HG03575 (cell line): Measurements from ENCODE around the gene DGKH.
"Not testable (repeated sequence)": the region's sequence is repeated elsewhere in the genome, so short reads cannot be mapped to it uniquely, and the experiment has no call there.

Source experiments
- ATAC-seq: cut with Tn5 transposase; IDR thresholded peaks from one replicate; pipeline ENCODE4 v1.9.1; 2021; ENCODE audit not compliant: unreplicated experiment, insufficient number of reproducible peaks, low FRiP score; ENCODE audit errors: extremely low read depth

DGKH gene

DNA sequence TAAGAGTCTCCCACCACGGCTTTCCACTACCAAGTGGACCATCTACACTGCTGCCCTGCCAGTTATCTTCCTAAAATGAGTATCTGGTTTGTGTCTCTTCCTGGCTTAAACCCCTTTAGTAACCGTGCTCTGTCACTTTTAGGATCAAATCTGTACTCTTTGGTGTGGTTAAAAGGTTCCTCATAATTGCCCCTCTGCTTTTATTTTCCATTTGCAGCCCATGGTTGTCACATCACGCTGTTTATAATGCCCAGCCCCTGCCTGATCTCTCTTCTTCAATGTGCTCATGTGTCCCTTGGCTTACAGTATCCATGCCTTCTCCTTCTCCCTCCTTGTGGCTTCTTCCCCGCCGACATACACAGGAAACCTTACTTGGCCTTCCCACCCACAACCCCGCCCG lies 100.1 kb downstream of the DGKH start:
- no peak for ATAC-seq

DNA sequence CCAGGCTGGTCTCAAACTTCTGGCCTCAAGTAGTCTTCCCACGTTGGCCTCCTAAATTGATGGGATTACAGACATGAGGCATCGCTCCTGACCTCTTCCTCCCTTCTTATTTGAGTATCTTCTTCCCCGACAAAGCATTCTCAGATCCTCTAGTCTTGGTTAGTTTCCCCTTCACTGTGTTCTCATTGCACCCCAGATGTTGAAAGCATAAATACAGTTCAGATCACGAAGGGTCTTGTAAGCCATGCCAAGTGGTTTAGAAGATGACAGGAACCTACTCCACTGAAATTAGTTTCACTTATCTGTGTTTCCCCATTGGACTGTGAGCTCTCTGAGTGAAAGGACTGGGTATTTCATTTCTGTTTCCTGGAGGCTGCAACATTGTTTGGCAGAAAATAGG lies 100.7 kb downstream of the DGKH start:
- ATAC-seq, result no peak

DNA sequence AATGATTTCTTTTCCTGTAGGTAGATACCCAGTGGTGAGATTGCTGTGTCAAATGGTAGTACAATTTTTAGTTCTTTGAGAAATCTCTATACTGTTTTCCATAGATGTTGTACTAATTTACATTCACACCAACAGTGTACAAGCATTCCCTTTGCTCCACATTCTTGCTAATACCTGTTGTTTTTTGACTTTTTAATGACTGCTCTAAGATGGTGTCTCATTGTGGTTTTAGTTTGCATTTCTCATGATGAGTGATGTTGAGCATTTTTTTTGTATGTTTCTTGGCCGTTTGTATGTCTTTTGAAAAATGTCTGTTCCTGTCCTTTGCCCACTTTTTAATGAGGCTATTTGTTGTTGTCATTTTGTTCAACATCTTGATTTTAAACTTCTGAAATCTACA lies 103.3 kb downstream of the DGKH start:
- ATAC-seq, result no peak

DNA sequence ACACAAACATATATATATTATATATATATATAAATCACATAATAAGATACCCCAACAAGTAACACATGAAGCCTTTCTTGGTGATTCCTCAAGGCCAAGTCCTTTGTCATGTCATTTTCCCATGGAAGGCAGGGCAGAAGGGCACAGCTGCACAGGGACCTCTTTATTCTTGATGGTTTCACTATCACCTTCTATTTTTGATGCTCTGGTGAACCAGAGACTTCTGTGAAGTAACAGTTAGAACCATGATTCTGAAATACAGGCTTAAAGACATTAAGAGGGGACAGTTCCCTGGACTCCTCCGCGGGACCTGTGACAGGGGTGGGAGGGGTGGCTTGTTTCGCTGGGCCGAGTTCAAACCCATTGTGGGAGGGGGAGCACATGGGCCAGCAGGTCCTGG lies 104.0 kb downstream of the DGKH start:
- ATAC-seq, result no peak

DNA sequence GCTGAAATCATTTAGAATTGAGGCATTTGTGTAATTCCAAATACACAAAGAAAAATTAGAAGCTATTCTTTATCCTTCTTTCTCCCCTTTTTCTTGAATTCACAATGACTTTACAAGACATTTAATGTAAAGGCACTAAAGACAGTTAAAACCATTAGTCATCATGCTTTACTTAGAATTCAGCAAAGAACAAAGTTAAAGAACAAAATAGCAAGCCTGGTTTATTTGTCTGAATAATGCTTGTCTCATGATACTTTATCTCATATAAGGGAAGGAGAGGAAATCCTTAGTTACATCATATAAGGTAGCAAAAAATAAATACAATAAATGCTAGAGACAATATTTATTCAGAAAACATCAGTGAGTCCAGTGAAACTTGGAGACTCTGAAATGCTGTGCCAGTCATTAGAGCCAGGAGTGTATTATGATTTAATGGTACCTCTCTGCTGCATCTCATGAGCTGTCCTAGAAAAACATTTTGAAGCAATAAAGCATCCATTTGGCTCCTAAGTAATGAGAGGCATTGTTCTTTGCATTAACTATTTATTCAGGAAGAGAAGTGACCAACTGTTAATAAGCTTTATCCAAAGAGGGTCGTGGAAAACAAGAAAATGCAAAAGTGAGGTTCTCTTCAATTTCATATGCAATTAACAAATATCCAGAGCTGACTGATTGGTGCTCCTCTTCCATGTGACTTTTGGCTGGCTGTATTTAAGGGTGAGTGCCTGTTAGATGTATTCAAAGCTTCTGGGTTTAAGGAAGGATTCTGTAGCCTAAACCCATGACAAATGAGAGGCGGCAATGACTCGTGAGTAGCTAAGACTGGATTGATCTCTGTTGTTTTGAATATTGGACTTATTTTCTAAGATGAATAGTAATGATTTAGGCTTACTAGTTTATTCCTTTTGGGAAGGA lies 105.0 kb downstream of the DGKH start:
- no peak for ATAC-seq

DNA sequence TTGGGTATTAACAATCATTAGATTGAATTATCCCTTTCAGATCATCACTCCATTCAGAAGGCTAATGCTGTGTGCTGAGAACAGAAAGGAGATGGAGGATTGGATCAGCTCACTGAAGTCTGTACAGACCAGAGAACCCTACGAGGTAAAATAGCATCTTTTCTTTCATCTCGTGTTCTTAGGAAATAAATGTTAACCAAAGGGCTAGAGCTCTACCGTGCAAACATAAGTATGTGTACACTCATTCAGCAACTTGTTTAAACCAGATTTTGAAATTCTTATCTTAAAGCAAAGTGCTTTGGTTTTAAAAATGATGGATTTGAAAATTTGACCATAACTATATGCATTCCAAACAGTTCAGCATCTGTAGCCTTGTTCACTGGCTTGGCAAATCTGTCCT lies 106.8 kb downstream of the DGKH start:
- no peak for ATAC-seq

DNA sequence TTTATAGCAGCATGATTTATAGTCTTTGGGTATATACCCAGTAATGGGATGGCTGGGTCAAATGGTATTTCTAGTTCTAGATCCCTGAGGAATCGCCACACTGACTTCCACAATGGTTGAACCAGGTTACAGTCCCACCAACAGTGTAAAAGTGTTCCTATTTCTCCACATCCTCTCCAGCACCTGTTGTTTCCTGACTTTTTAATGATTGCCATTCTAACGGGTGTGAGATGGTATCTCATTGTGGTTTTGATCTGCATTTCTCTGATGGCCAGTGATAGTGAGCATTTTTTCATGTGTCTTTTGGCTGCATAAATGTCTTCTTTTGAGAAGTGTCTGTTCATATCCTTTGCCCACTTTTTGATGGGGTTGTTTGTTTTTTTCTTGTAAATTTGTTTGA lies 114.9 kb downstream of the DGKH start:
- ATAC-seq, result not testable (repeated sequence)

DNA sequence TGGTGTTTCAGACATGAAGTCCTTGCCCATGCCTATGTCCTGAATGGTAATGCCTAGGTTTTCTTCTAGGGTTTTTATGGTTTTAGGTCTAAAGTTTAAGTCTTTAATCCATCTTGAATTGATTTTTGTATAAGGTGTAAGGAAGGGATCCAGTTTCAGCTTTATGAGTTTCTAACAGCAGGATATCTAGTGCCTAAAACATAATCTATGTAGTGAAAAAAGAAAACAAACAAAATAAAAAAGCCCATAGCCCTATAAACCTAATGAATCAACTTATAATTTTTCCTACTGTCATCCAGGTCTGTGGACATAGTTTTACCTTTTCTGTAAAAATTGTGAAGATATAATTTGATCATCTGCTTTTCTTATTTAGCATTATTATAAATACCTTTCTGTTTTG lies 115.5 kb downstream of the DGKH start:
- ATAC-seq, result not testable (repeated sequence)

DNA sequence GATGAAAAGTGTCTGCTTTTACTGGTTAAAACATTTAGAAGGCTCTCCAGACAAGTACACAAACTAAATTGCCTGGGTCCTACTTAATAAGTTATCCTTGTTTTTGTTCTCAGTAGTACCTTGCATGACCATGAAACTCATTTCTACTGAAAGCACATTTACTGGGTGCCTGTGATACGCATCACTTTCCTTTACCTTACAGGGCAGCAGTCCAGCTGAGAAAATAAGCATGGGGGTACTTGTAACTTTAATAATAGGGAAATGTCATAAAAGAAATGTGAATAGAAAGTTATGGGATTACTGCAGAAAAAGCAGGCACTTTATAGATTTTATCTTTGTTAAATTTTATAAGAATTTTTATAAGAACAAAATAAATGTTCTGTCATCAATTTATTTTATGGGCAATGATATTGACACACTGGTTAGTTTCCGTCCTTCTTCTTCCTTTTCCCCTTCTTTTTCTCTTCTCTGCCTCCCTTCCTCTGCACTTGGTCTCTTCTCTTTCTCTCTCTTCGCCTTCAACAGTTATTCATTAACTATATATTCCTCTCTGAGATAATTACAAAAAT lies 116.2 kb downstream of the DGKH start:
- no peak for ATAC-seq

DNA sequence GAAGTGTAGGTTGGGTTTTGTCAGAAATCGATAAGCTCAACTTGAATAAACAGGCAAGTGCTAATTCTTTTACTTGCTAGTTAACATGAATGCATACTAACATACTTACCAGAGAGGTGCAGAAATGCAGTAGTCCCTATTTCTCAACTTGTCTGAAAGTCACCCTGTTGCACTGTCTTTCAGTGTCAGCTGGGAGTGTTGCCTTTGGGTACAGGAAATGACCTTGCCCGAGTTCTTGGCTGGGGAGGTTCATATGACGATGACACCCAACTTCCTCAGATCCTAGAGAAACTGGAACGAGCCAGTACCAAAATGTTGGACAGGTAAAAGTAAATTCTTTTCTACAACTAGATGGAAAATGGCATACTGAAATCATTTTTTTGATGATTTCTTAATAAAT lies 120.0 kb downstream of the DGKH start:
- no peak for ATAC-seq

DNA sequence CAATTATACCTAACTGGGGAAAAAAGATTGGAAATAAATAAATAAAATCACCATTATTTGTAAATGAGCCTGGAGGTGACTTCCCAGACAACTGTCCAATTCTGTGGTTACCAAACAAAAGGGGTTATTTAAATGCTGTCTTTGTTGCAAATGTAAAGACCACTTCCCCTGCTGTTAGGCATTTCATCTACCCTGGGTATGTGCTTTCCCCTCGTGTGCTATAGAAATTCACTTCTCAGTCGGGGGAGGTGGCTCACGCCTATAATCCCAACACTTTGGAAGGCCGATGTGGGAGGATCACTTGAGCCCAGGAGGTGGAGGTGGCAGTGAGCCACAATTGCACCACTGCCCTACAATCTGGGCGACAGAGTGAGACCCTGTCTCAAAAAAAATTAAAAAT lies 121.6 kb downstream of the DGKH start:
- no peak for ATAC-seq

DNA sequence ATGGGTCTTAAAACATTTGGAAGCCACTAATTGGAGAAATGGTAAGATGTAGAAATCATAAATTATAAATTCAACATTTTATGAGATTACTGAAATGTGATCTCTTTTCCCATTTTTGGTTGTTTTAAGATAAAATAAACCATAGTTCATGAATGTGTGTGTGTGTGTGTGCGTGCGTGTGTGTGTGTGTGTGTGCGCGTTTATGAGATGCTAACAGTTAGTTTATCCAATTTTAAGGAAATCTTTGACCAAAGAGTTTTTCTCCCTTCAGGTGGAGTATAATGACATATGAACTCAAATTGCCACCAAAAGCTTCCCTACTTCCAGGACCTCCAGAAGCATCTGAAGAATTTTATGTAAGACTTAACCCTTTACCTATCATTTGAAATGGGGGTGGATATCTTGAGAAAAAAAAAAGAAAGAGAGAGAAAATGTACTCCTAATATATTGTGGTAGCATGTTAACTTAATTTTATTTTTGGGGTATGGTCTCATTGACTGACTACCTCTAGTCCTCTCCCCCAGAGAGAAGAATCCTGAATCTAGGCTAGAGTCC lies 125.4 kb downstream of the DGKH start:
- ATAC-seq, result no peak

DNA sequence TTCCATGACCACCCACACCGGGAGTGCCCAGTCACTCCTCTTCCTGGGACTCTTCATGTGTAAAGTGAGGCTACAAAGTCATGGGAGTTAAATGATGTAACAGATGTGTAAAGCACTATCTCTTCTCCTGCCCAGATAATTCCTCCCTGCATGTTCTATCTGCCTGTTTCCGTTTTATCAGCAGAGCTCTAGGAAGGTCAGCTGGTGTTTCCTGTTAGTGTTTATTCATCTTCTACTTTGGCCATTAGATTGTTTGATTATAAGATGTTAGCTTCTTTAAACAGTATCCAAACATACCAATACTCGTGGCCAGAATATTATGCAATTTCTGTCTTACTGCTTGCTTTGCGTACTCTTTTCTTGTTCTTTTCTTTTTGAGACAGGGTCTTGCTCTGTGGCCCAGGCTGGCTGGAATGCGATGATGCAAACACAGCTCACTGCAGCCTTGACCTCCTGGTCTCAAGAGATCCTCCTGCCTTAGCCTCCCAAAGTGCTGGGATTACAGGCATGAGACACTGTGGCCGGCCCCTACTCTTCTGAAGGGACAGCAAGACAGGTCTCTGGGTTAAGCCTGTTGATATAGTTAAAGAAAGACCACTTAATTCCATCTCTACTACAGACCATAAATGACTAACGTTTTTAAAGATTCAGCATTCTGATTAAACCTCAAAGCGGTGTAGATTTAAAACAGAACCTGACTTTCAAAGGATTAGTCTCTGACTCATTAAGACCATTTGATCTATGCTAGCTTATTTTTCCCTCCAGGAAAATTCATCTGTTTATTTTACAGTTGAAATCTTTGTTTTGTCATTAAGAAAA lies 126.1 kb downstream of the DGKH start:
- ATAC-seq, result no peak

DNA sequence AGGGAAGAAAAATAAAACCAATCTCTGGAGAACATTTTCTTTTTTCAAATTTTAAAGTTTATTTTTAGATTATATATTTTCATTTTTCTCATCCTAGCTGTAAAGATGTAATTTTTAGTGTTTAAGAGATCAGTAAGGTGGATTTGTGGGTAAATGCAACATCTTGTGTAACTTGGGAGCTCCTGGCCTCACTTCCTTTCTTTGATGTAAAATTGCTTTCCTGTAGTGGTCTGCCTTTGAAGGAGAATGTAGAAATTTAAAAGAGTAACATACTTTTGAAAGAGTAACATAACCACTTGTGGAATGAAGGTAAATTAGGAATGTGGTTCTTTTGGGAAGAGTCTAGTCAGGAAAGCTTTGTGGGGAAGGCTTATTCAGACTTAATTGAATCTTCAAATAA lies 127.8 kb downstream of the DGKH start:
- no peak for ATAC-seq

DNA sequence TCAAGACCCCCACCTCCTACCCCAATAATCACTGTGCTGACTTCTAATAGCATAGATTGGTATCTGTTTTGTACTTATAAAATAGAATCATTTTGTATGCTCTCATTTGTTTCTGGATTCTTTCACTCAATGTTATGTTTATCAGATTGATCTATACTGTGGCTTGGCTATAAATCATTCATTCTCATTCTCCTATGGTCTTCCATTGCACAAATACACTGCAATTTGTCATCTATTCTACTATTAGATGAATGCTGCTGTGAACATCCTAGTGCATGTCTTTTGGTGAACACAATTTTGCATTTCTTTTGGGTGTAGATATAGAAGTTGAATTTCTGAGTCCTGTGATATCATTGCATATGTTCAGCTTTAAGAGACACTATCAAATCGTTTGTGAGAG lies 128.7 kb downstream of the DGKH start:
- no peak for ATAC-seq

DNA sequence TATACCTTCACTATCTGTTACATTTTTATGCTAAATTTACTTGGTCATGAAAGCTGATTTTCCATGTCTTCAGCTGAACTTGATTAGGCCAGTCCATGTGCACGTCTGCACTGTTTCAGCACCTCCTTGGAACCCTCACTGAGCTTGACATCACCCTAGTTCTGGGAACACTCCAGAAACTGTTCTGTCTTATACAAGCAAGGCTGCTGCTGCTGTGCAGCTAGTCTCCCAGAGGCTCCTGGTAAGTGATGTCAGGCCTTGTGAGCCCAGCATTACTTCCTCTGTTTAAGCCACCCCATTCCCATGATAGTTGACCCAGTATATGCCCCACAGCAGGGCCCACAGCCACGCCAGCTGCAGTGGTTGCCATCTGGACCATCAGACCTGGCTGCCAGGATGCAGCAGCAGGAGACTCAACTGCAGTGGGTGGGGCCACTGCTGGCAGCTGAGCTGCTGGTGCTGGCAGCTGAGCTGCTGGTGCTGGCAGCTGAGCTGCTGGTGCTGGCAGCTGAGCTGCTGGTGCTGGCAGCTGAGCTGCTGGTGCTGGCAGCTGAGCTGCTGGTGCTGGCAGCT lies 133.0 kb downstream of the DGKH start:
- no peak for ATAC-seq

DNA sequence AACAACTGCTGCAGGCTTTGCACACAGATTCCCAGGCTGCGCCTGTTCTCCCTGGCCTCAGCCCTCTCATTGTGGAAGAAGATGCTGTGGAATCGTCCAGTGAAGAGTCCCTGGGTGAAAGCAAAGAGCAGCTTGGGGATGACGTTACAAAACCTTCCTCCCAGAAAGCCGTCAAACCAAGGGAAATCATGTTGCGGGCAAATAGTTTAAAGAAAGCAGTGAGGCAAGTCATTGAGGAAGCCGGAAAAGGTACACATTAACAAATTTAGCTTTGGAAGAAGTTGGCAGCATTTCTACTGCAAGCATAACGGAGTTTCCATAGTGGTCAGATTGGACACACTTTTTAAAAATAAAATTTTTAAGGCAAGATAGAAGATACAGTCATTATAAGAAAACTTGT lies 140.6 kb downstream of the DGKH start:
- ATAC-seq, result no peak

DNA sequence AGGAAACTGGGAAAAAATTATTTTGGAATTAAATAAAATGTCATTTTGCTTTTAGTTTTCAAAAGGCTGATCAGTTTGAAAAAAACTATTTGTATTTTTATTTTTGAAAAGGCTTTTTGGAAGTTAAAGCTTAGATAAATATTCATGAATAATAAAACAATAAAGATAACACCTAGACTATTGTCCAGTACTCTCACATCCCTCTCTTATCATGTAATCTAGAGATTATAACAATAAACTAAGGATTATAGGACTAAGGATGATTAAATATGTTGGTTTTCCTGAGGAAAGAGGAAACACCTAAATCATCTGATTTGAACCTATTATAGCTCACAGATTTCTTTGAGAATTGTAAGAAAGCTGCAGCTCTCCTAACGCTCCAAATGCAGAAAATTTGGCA lies 142.1 kb downstream of the DGKH start:
- ATAC-seq, result no peak

DNA sequence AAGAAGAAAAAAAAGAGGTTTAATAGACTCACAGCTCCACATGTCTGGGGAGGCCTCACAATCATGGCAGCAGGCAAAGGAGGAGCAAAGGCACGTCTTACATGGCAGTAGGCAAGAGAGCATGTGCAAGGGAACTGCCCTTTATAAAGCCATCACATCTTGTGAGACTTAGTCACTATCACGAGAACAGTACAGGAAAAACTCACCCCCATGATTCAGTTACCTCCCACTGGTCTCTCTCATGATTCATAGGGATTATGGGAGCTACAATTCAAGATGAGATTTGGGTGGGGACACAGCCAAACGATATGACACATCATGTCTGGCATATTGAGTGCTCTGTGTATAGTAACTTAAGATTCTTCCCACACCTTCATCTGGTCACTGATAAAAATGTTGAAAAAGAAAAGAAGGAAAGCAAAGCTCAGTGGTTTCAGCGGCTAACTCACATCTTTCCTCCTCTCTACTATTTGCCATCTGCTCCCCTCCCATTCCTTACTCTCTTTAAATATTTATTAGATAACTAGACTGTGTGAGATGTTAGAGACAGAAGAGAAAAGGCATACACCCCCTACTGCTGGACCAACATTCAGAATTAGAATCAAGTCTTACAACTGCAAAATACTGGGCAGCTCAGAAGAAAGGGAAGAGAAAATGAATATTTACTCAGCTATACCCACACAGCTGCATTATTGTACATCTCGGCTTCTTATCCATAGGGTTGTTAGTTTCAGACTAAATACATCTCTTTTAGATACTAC lies 163.4 kb downstream of the DGKH start:
- no peak for ATAC-seq
